ENCODE results near the gene PEPD.

DNA sequence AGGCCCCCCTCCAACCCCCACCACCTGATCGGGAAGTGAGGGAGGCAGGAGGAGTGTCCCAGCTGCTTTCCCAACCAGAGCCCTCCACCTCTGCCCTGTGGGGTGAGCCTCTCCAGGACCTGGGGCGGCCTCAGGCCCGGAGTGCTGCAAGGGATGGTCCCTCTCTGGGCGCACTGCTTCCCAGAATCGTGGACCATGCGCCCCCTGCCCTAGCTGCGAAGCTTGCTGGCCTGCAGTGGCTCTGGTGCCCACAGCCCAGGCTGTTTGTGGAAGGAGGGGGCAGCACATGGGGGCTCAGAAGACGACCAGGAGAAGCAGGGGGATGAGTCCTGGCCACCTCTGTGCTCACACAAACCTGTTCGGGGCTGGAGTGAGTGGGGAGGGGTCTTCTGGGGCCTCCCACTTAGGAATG lies 114.4 kb downstream of the PEPD start:
- TF ChIP-seq, protein P1, sequence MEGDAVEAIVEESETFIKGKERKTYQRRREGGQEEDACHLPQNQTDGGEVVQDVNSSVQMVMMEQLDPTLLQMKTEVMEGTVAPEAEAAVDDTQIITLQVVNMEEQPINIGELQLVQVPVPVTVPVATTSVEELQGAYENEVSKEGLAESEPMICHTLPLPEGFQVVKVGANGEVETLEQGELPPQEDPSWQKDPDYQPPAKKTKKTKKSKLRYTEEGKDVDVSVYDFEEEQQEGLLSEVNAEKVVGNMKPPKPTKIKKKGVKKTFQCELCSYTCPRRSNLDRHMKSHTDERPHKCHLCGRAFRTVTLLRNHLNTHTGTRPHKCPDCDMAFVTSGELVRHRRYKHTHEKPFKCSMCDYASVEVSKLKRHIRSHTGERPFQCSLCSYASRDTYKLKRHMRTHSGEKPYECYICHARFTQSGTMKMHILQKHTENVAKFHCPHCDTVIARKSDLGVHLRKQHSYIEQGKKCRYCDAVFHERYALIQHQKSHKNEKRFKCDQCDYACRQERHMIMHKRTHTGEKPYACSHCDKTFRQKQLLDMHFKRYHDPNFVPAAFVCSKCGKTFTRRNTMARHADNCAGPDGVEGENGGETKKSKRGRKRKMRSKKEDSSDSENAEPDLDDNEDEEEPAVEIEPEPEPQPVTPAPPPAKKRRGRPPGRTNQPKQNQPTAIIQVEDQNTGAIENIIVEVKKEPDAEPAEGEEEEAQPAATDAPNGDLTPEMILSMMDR (conservative IDR thresholded peaks at IDR 0.05 in 1 of 2, IDR thresholded peaks at IDR 0.05 in 1 of 2; ENCODE audit: extremely low read depth in 1 of 2, insufficient read depth in 1 of 2, low read depth in 1 of 2, low read length in 2 of 2) = no peak
- no peak for TF ChIP-seq EZH2 (IDR thresholded peaks at IDR 0.05; ENCODE audit: borderline replicate concordance, low read length)

All from mammary epithelial cell (primary cell).